Ectodermal cell (in vitro differentiated cells): Measurements from ENCODE around the gene MAGI2.

Source experiments
- H3K27ac ChIP-seq: 2 replicates; pipeline ENCODE4 v1.7.0; 2013; ENCODE audit warnings: mild to moderate bottlenecking, low read depth, low read length; ENCODE audit not compliant: insufficient read depth, poor library complexity, severe bottlenecking
- H3K27me3 ChIP-seq: 2 replicates; pipeline ENCODE4 v1.7.0; 2013; ENCODE audit warnings: mild to moderate bottlenecking, low read length; ENCODE audit not compliant: insufficient read depth, control insufficient read depth, poor library complexity, severe bottlenecking
- H3K36me3 ChIP-seq: one replicate; pipeline ENCODE4 v1.7.0; 2013; ENCODE audit warnings: low read length; ENCODE audit not compliant: control insufficient read depth, insufficient read depth
- H3K4me1 ChIP-seq: one replicate; pipeline ENCODE4 v1.7.0; 2013; ENCODE audit warnings: low read length; ENCODE audit not compliant: control insufficient read depth, insufficient read depth
- H3K4me3 ChIP-seq: 2 replicates; pipeline ENCODE4 v1.7.0; 2013; ENCODE audit warnings: low read depth, low read length, control low read depth; ENCODE audit not compliant: insufficient read depth
- H3K9me3 ChIP-seq: 2 replicates; pipeline ENCODE4 v1.7.0; 2013; ENCODE audit warnings: mild to moderate bottlenecking, low read length, moderate library complexity; ENCODE audit not compliant: control insufficient read depth
- WGBS, 2 experiments: methylation state at CpG; one replicate each; pipeline ENCODE4 v1.1.7; 2013; ENCODE audit warnings: missing lambda C conversion rate in 2 of 2; 5-methylcytosine and 5-hydroxymethylcytosine counted together

The MAGI2 gene

DNA sequence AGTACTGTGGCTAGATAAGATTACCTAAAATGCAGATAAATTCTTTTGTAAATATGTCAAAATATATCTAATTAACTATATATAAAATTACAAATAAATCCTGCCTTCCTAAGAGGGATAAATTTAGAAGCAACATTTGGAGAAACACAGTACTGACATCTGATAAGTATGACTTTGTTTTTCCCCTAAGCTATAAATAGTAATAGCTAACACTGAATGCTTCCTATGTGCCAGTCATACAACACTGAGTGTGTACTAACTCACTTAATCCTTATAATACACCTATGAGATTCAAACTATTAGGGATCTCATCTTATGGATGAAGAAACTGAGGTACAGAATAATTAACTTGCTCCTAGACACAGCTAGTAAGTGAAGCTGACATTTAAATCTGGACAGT lies 733.4 kb downstream of the MAGI2 start:
- no peaks in the 10 kb centered on the region for H3K4me1 ChIP-seq
- peaks cover 4% of the 10 kb centered on the region for H3K36me3 ChIP-seq
- no peak overlapping the region for H3K27ac ChIP-seq
- no peaks in the 10 kb centered on the region for H3K27me3 ChIP-seq
- no peak overlapping the region for H3K4me3 ChIP-seq
- H3K9me3 ChIP-seq, result no peaks in the 10 kb centered on the region

- no peaks in the 10 kb centered on the region for H3K9me3 ChIP-seq
Observed at GRCh38 chr7:78718212-78718611, 735.3 kb downstream of the MAGI2 start.

GRCh38 chr7:78716876-78717275 lies 736.6 kb downstream of the MAGI2 start:
- WGBS, 2 experiments, result 83% methylated on average over 10 of the region's 10 CpGs
- no peak overlapping the region for H3K27ac ChIP-seq
- no peak overlapping the region for H3K4me3 ChIP-seq
- H3K4me1 ChIP-seq, result no peaks in the 10 kb centered on the region
- H3K27me3 ChIP-seq, result no peaks in the 10 kb centered on the region
- no peaks in the 10 kb centered on the region for H3K9me3 ChIP-seq
- H3K36me3 ChIP-seq, result no peaks in the 10 kb centered on the region

More at GRCh38 chr7:78718212-78718611, 735.3 kb downstream of the MAGI2 start:
- H3K27me3 ChIP-seq, result no peaks in the 10 kb centered on the region
- WGBS, 2 experiments, result 79 to 86% methylated on average over 5 of the region's 5 CpGs
- H3K4me3 ChIP-seq, result no peak overlapping the region
- no peaks in the 10 kb centered on the region for H3K4me1 ChIP-seq
- H3K27ac ChIP-seq, result no peak overlapping the region
- no peaks in the 10 kb centered on the region for H3K36me3 ChIP-seq

GRCh38 chr7:78714356-78714755 lies 739.1 kb downstream of the MAGI2 start:
- 86 to 92% methylated on average over 2 to 4 of the region's 4 CpGs for WGBS, 2 experiments
- H3K4me3 ChIP-seq, result no peak overlapping the region
- no peaks in the 10 kb centered on the region for H3K9me3 ChIP-seq

DNA sequence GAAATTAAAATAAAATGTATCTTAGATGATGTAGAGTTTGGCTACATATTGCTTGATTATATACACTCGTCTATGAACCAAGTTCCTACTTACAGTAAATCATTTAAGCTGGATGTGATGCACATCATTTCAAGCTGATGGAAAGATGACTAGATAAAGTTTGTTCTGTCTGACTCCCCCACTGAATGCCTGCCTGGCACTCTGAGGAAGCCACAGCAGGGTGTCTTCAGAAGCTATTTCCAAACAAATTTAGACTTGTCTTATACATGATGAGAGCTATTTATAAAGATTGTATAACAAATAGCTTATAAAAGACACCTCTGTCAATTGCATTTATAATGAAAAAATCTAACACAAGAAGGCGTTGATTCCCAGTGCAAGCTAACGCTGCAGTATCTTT lies 741.4 kb downstream of the MAGI2 start:
- H3K4me3 ChIP-seq, result no peak overlapping the region
- H3K4me1 ChIP-seq, result no peaks in the 10 kb centered on the region
- 83 to 88% methylated on average over 2 to 3 of the region's 3 CpGs for WGBS, 2 experiments
- H3K9me3 ChIP-seq, result no peaks in the 10 kb centered on the region
- H3K27me3 ChIP-seq, result no peaks in the 10 kb centered on the region
- no peak overlapping the region for H3K27ac ChIP-seq
- no peaks in the 10 kb centered on the region for H3K36me3 ChIP-seq

More at GRCh38 chr7:78714356-78714755, 739.1 kb downstream of the MAGI2 start:
- no peak overlapping the region for H3K27ac ChIP-seq
- no peaks in the 10 kb centered on the region for H3K4me1 ChIP-seq
- no peaks in the 10 kb centered on the region for H3K36me3 ChIP-seq
- H3K27me3 ChIP-seq, result no peaks in the 10 kb centered on the region

GRCh38 chr7:78709658-78710057 lies 743.8 kb downstream of the MAGI2 start:
- no peak overlapping the region for H3K4me3 ChIP-seq
- no peaks in the 10 kb centered on the region for H3K4me1 ChIP-seq
- WGBS, 2 experiments, result 94 to 97% methylated on average over 1 of the region's 1 CpG
- H3K27ac ChIP-seq, result no peak overlapping the region
- H3K9me3 ChIP-seq, result no peaks in the 10 kb centered on the region
- no peaks in the 10 kb centered on the region for H3K27me3 ChIP-seq
- H3K36me3 ChIP-seq, result no peaks in the 10 kb centered on the region

GRCh38 chr7:78704504-78704903 lies 749.0 kb downstream of the MAGI2 start:
- Histone ChIP-seq H3K27me3 (no peaks in the 10 kb centered on the region), H3K36me3 (no peaks in the 10 kb centered on the region), H3K4me1 (no peaks in the 10 kb centered on the region), H3K9me3 (no peaks in the 10 kb centered on the region), H3K4me3 (no peak overlapping the region), H3K27ac (no peak overlapping the region)
- WGBS, 2 experiments, result 82 to 91% methylated on average over 2 to 3 of the region's 3 CpGs

GRCh38 chr7:78703391-78703790 lies 750.1 kb downstream of the MAGI2 start:
- H3K36me3 ChIP-seq, result no peaks in the 10 kb centered on the region
- no peak overlapping the region for H3K27ac ChIP-seq
- no peaks in the 10 kb centered on the region for H3K4me1 ChIP-seq
- no peak overlapping the region for H3K4me3 ChIP-seq
- H3K9me3 ChIP-seq, result no peaks in the 10 kb centered on the region
- WGBS, 2 experiments, result 93 to 100% methylated on average over 2 of the region's 2 CpGs
- no peaks in the 10 kb centered on the region for H3K27me3 ChIP-seq

DNA sequence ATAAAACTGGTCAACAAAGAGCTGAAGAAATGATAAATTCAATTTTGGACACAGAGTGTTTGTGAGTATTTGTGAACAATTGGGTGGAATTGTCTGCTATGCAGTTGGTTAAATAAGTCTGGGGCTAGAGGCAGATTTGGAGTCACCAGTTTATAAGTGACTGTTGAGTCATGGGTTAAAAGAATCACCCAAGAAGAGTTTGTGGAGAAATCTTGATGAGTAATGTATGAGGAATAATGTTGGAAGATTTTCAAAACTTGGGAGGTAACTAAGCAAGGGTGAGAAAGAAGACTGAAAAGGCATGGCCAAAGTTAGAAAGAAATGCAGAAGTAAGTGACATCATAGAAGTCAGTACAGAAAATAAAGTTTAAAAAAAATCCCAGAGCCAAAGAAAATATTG lies 750.7 kb downstream of the MAGI2 start:
- Histone ChIP-seq H3K9me3 (no peaks in the 10 kb centered on the region), H3K27ac (no peak overlapping the region), H3K4me3 (no peak overlapping the region), H3K27me3 (no peaks in the 10 kb centered on the region), H3K36me3 (no peaks in the 10 kb centered on the region), H3K4me1 (no peaks in the 10 kb centered on the region)

- no peaks in the 10 kb centered on the region for H3K27me3 ChIP-seq
- H3K27ac ChIP-seq, result no peak overlapping the region
- no peaks in the 10 kb centered on the region for H3K4me1 ChIP-seq
- no peaks in the 10 kb centered on the region for H3K9me3 ChIP-seq
- H3K36me3 ChIP-seq, result no peaks in the 10 kb centered on the region
- H3K4me3 ChIP-seq, result no peak overlapping the region
Observed at GRCh38 chr7:78695826-78696225, 757.6 kb downstream of the MAGI2 start.

GRCh38 chr7:78691584-78691983 lies 761.9 kb downstream of the MAGI2 start:
- Histone ChIP-seq H3K4me1 (no peaks in the 10 kb centered on the region), H3K9me3 (no peaks in the 10 kb centered on the region), H3K36me3 (no peaks in the 10 kb centered on the region), H3K27me3 (no peaks in the 10 kb centered on the region), H3K27ac (no peak overlapping the region), H3K4me3 (no peak overlapping the region)
- WGBS, 2 experiments, result 95 to 100% methylated on average over 3 of the region's 3 CpGs
